AG09319 (cell line): ENCODE measurements around the gene GLP1R.

Experiments
- DNase-seq: peaks from one replicate; pipeline ENCODE4 v3.0.0-alpha.2; 2010; ENCODE audit warnings: low read depth; ENCODE audit errors: extremely low read depth
- TF ChIP-seq, protein P1 (sequence below): IDR thresholded peaks from 2 replicates; pipeline ENCODE4 v1.5.1; 2011; ENCODE audit warnings: low read depth, mild to moderate bottlenecking, inconsistent platforms, low read length, moderate library complexity

GLP1R gene

DNA sequence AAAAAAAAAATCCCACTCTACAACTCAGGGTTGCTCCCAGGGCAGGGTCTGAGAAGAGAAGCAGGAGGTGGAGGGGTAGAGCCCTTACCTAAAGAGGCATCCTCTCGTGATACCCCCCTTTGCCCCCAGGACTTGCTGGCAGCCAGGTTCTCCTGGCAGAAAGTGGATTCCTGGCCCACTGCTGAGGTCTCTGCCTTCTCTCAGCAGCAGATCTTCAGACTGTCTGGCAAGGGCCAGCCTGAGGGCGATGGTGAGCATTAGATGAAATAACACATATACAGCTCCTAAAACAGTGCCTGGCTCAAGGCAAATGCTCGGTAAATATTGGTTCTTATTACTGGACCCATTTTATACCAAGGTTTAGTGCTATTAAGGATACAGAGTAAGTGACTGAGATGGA lies 4.8 kb upstream of the GLP1R start:
- no peak for DNase-seq
- TF ChIP-seq, protein P1, sequence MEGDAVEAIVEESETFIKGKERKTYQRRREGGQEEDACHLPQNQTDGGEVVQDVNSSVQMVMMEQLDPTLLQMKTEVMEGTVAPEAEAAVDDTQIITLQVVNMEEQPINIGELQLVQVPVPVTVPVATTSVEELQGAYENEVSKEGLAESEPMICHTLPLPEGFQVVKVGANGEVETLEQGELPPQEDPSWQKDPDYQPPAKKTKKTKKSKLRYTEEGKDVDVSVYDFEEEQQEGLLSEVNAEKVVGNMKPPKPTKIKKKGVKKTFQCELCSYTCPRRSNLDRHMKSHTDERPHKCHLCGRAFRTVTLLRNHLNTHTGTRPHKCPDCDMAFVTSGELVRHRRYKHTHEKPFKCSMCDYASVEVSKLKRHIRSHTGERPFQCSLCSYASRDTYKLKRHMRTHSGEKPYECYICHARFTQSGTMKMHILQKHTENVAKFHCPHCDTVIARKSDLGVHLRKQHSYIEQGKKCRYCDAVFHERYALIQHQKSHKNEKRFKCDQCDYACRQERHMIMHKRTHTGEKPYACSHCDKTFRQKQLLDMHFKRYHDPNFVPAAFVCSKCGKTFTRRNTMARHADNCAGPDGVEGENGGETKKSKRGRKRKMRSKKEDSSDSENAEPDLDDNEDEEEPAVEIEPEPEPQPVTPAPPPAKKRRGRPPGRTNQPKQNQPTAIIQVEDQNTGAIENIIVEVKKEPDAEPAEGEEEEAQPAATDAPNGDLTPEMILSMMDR, result no peak

DNA sequence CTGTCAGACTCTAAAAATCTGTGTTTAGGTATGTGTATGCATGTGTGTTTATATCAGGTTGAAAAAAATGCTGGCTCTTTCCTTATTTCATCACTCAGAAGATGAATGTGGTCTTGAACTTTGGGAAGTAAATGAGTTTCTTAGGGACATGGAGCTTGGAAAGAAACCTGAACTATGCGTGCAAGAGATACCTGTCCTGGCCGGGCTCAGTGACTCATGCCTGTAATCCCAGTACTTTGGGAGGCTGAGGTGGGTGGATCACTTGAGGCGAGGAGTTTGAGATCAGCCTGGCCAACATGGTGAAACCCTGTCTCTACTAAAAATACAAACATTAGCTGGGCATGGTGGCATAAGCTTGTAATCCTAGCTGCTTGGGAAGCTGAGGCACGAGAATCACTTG lies 4.4 kb upstream of the GLP1R start:
- TF ChIP-seq, protein P1, result no peak
- no peak for DNase-seq

DNA sequence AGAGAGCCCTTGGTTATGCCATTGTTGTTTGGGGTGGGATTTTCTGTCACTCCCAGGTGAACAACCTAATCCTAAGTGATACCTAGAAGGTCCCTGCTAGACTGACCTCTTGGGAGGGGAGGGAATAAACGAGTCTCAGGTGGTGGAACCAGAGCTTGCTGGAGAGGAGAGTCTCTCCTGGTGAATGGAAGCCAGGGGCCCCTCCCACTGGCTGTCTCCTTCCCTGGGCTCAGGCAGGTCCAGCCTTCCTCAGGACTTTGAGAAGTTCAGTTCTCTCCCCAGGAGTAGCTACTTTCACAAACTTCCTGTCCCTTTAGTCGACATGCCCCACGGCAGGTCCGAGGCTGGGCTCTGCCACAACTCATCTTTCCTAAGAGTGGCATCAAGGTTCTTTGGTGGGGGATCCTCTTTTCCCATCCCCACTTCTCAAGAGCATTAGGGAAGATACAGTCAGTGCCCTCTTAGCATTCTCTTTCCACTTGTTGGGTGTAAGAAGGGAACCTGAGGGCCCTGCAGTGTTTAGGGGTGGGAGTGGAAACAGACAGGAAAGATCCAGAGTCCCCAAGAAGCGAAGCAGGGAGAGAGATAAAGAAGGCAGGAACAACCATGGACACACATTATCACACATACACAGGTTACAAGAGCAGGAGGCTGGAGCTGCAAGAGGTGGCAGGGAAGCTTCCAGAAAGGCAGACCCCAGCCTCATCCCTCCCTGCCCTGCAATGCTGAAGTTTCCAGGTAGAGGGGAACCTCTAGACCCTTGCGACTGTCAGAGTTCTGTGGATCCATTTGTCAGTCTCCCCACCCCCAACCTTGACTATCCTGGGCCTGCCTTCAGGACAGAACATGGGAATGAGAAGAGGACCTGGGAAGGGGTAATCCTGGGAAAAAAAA lies 900 bp upstream of the GLP1R start:
- TF ChIP-seq, protein P1, result no peak
- DNase-seq, result no peak

DNA sequence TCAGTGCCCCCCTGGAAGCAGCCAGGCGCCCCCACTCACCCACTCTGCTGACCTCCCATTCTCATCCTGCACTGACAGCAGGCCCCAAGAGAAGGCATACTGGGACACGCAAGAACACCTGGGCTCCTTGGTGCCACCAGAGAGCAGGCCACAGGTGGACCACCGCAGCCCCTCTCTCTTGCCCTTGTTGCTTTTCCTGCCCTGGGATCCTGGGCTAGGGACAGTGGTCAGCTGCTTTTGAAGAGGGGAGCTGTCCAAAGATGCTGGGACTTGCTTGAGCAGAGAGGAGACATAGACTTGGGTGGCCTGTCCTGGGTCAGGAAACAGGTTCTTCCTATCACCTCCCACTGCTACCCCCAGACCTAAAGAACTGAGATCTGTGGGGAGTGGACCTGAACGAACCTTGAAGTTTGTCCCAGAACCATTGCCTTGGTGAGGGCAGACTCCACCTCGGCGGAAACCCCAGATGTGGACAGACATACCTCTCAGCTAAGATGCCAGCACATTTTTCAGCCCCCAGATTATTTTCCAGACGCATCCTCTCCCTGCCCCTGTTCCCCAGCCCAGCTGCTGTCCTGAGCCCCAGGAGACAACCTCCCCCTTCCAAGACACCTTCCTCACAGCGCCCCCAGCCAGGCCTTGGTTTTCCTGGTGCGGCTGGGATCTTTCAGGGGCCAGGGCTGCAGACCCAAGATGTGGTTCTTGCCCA lies 1.1 kb downstream of the GLP1R start:
- no peak for DNase-seq
- TF ChIP-seq, protein P1, result no peak

DNA sequence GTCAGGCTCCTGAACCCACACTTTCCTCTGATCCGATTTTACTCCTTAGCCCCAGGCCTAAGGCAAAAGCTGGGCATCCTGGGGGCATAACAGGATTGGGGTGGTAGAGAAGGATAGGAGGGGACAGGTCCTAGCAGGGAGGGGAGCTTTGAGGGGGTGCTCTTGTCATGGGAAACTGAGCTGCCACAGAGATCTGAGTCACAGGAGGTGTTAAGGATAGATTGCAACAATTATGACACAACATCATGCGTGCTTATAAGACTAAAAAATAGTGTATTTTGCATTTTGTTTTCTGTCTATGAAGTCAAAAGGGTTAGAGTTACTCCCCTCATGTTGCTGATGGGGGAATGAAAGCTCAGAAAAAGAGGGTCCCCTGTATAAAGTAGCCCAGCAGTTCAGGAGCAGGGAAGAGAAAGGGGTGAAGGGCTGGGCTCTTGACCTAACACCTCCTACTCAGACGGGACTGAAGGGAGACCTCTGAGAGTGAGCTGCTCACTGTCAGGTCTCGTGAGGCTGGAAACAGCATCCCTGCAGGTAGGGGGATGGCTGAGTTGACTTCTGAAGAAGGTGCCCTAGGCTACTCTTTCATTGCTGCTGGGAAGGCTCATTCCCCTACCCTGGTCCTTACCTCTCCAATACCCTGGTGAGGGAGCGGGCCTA lies 2.0 kb downstream of the GLP1R start:
- DNase-seq, result no peak
- TF ChIP-seq, protein P1, result no peak

DNA sequence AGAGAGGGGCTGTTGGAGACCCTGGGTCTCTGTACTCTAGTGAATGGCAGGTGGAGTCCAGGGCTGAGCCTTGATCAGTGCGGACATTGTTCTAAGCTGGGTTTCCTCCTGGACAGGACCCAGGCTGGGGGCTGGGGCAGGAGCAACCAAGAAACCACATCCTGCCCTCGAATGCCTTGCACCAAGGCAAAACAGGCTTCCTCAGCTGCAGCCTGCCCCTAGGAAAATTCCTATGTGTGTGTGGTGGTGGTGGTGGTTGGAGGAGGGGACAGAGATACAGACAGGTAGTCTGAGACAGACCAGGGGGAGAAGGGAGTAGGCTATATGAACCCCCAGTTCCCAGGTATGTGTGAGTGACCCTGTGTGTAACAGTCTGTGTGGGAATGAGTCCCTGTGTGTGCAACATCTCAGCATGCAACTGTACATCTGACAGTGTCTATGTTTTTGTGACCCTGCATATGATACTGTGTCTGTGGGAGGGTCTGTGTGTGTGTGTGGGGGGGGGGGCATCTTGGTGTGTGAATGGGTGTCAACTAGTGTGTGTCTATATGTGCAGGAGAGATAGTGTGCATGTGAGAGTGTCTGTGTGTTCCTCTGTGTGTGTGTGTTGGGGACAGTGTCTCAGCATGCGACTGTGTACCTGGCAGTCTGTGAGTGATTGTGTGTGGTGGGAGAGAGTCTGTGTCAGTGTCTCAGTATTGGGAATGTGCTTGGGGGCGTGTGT lies 3.0 kb downstream of the GLP1R start:
- no peak for DNase-seq
- TF ChIP-seq, protein P1, result no peak
